ENCODE results near the gene NFATC2IP.
"Not testable (repeated sequence)": the region's sequence is repeated elsewhere in the genome, so short reads cannot be mapped to it uniquely, and the experiment has no call there.

The NFATC2IP gene

GRCh38 chr16:28924399-28924761 is 26.4 kb upstream of the NFATC2IP start:
- Histone ChIP-seq H3K27ac (no peak overlapping the region), H3K4me3 (peak overlapping the region; percentile 85), H3K36me3 (ENCODE audit: insufficient read depth, low read length) (no peaks in the 10 kb centered on the region), H3K9me3 (ENCODE audit: low read depth, low read length) (no peaks in the 10 kb centered on the region), H3K9ac (ENCODE audit: insufficient read length) (no peak overlapping the region)
- DNase-seq (ENCODE audit: low read depth, low spot score): no peak
- no peak for TF ChIP-seq POLR2AphosphoS5 (IDR thresholded peaks at IDR 0.05; ENCODE audit: borderline replicate concordance, low read depth, low read length)
- TF ChIP-seq FOXP2 (optimal IDR thresholded peaks at IDR 0.05; ENCODE audit: control extremely low read depth, extremely low read length, insufficient read depth): no peak
- no peak for TF ChIP-seq EZH2 (IDR thresholded peaks at IDR 0.05)

- no peak for DNase-seq (ENCODE audit: low read depth, low spot score)
- Histone ChIP-seq H3K4me3 (peak within 1 kb of the TSS; percentile 85), H3K36me3 (ENCODE audit: insufficient read depth, low read length) (no peaks in the 10 kb centered on the region), H3K9me3 (ENCODE audit: low read depth, low read length) (no peaks in the 10 kb centered on the region), H3K27ac (peak within 1 kb of the TSS; percentile 93), H3K9ac (ENCODE audit: insufficient read length) (peak within 1 kb of the TSS; percentile 97)
- TF ChIP-seq EZH2 (IDR thresholded peaks at IDR 0.05) (no peak), FOXP2 (optimal IDR thresholded peaks at IDR 0.05; ENCODE audit: control extremely low read depth, extremely low read length, insufficient read depth) (no peak), POLR2AphosphoS5 (IDR thresholded peaks at IDR 0.05; ENCODE audit: borderline replicate concordance, low read depth, low read length) (no peak)
Measured at GRCh38 chr16:28924762-28925385, 25.9 kb upstream of the NFATC2IP start, which contains the start of gene RABEP2. Gene RABEP2 (minus strand): TSS chr16:28925238. CDS start chr16:28925163, 75 bp downstream.

- Histone ChIP-seq H3K36me3 (ENCODE audit: insufficient read depth, low read length) (no peaks in the 10 kb centered on the region), H3K4me3 (peak overlapping the region; percentile 85), H3K27ac (peak overlapping the region; percentile 93), H3K9me3 (ENCODE audit: low read depth, low read length) (no peaks in the 10 kb centered on the region), H3K9ac (ENCODE audit: insufficient read length) (peak overlapping the region; percentile 97)
- peak; percentile 65; the same call in 1 of the 2 replicates for TF ChIP-seq POLR2AphosphoS5 (IDR thresholded peaks at IDR 0.05; ENCODE audit: borderline replicate concordance, low read depth, low read length)
- TF ChIP-seq FOXP2 (optimal IDR thresholded peaks at IDR 0.05; ENCODE audit: control extremely low read depth, extremely low read length, insufficient read depth): no peak
- no peak for TF ChIP-seq EZH2 (IDR thresholded peaks at IDR 0.05)
- DNase-seq (ENCODE audit: low read depth, low spot score): no peak
Measured at GRCh38 chr16:28925386-28926228, 25.1 kb upstream of the NFATC2IP start.

GRCh38 chr16:28926284-28926683 is 24.5 kb upstream of the NFATC2IP start:
- not testable (repeated sequence) for H3K9ac ChIP-seq (ENCODE audit: insufficient read length); H3K9me3 ChIP-seq (ENCODE audit: low read depth, low read length); DNase-seq (ENCODE audit: low read depth, low spot score); H3K27ac ChIP-seq; H3K36me3 ChIP-seq (ENCODE audit: insufficient read depth, low read length)
- peak overlapping the region; percentile 85; the same call in 1 of the 2 replicates for H3K4me3 ChIP-seq

GRCh38 chr16:28927815-28928214 is 22.9 kb upstream of the NFATC2IP start:
- H3K36me3 ChIP-seq (ENCODE audit: insufficient read depth, low read length): no peaks in the 10 kb centered on the region
- H3K9ac ChIP-seq (ENCODE audit: insufficient read length): no peak overlapping the region
- H3K27ac ChIP-seq: no peak overlapping the region
- TF ChIP-seq POLR2AphosphoS5 (IDR thresholded peaks at IDR 0.05; ENCODE audit: borderline replicate concordance, low read depth, low read length) (no peak), FOXP2 (optimal IDR thresholded peaks at IDR 0.05; ENCODE audit: control extremely low read depth, extremely low read length, insufficient read depth) (no peak), EZH2 (IDR thresholded peaks at IDR 0.05) (no peak)
- no peak overlapping the region for H3K4me3 ChIP-seq
- DNase-seq (ENCODE audit: low read depth, low spot score): no peak
- H3K9me3 ChIP-seq (ENCODE audit: low read depth, low read length): no peaks in the 10 kb centered on the region

- Histone ChIP-seq H3K9ac (ENCODE audit: insufficient read length) (no peak overlapping the region), H3K36me3 (ENCODE audit: insufficient read depth, low read length) (no peaks in the 10 kb centered on the region), H3K9me3 (ENCODE audit: low read depth, low read length) (no peaks in the 10 kb centered on the region), H3K27ac (no peak overlapping the region), H3K4me3 (no peak overlapping the region)
- TF ChIP-seq POLR2AphosphoS5 (IDR thresholded peaks at IDR 0.05; ENCODE audit: borderline replicate concordance, low read depth, low read length) (no peak), FOXP2 (optimal IDR thresholded peaks at IDR 0.05; ENCODE audit: control extremely low read depth, extremely low read length, insufficient read depth) (no peak), EZH2 (IDR thresholded peaks at IDR 0.05) (no peak)
- DNase-seq (ENCODE audit: low read depth, low spot score): no peak
Measured at GRCh38 chr16:28930203-28930602, 20.5 kb upstream of the NFATC2IP start.

GRCh38 chr16:28930652-28931051 is 20.1 kb upstream of the NFATC2IP start:
- Histone ChIP-seq H3K9me3 (ENCODE audit: low read depth, low read length) (no peaks in the 10 kb centered on the region), H3K27ac (peak overlapping the region; percentile 54; the same call in 1 of the 2 replicates), H3K4me3 (no peak overlapping the region), H3K9ac (ENCODE audit: insufficient read length) (peak overlapping the region; percentile 49), H3K36me3 (ENCODE audit: insufficient read depth, low read length) (no peaks in the 10 kb centered on the region)
- no peak for TF ChIP-seq EZH2 (IDR thresholded peaks at IDR 0.05)
- TF ChIP-seq FOXP2 (optimal IDR thresholded peaks at IDR 0.05; ENCODE audit: control extremely low read depth, extremely low read length, insufficient read depth): no peak
- TF ChIP-seq POLR2AphosphoS5 (IDR thresholded peaks at IDR 0.05; ENCODE audit: borderline replicate concordance, low read depth, low read length): no peak
- no peak for DNase-seq (ENCODE audit: low read depth, low spot score)

- Histone ChIP-seq H3K27ac (peak within 1 kb of the TSS; percentile 54; the same call in 1 of the 2 replicates), H3K36me3 (ENCODE audit: insufficient read depth, low read length) (no peaks in the 10 kb centered on the region), H3K9me3 (ENCODE audit: low read depth, low read length) (no peaks in the 10 kb centered on the region), H3K9ac (ENCODE audit: insufficient read length) (peak within 1 kb of the TSS; percentile 49), H3K4me3 (no peak within 1 kb of the TSS)
- TF ChIP-seq EZH2 (IDR thresholded peaks at IDR 0.05) (no peak), FOXP2 (optimal IDR thresholded peaks at IDR 0.05; ENCODE audit: control extremely low read depth, extremely low read length, insufficient read depth) (no peak), POLR2AphosphoS5 (IDR thresholded peaks at IDR 0.05; ENCODE audit: borderline replicate concordance, low read depth, low read length) (no peak)
- no peak for DNase-seq (ENCODE audit: low read depth, low spot score)
Measured at GRCh38 chr16:28931801-28932225, 18.9 kb upstream of the NFATC2IP start, which contains the start of gene CD19. Gene CD19 (plus strand): TSS chr16:28931971. CDS start chr16:28932001, 30 bp downstream.
